ENCODE results near the gene ADGRL1.
"Not testable (repeated sequence)": the region's sequence is repeated elsewhere in the genome, so short reads cannot be mapped to it uniquely, and the experiment has no call there.

DNA sequence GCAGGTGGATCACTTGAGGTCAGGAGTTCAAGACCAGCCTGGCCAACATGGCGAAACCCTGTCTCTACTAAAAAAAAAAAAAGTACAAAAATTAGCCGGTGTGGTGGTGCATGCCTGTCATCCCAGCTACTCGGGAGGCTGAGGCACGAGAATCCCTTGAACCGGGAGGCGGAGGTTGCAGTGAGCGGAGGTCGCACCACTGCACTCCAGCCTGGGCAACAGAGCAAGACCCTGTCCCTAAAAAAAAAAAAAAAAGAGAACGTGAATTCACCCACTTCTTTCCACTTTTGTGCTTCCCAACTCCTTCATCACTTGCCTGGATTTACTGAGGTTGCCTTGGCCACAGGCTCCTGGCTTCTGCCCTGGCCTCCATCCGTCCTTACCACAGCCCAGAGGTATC lies 44.3 kb upstream of the ADGRL1 start:
- TF ChIP-seq, protein P1, sequence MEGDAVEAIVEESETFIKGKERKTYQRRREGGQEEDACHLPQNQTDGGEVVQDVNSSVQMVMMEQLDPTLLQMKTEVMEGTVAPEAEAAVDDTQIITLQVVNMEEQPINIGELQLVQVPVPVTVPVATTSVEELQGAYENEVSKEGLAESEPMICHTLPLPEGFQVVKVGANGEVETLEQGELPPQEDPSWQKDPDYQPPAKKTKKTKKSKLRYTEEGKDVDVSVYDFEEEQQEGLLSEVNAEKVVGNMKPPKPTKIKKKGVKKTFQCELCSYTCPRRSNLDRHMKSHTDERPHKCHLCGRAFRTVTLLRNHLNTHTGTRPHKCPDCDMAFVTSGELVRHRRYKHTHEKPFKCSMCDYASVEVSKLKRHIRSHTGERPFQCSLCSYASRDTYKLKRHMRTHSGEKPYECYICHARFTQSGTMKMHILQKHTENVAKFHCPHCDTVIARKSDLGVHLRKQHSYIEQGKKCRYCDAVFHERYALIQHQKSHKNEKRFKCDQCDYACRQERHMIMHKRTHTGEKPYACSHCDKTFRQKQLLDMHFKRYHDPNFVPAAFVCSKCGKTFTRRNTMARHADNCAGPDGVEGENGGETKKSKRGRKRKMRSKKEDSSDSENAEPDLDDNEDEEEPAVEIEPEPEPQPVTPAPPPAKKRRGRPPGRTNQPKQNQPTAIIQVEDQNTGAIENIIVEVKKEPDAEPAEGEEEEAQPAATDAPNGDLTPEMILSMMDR (optimal IDR thresholded peaks at IDR 0.05 in 1 of 3, IDR thresholded peaks at IDR 0.05 in 1 of 3, conservative IDR thresholded peaks at IDR 0.05 in 1 of 3; ENCODE audit: extremely low read depth in 1 of 3, insufficient read depth in 2 of 3, low read length in 3 of 3): not testable (repeated sequence)
- TF ChIP-seq EZH2 (IDR thresholded peaks at IDR 0.05; ENCODE audit: low read length): not testable (repeated sequence)
